ENCODE measurements around the gene HJURP.

DNA sequence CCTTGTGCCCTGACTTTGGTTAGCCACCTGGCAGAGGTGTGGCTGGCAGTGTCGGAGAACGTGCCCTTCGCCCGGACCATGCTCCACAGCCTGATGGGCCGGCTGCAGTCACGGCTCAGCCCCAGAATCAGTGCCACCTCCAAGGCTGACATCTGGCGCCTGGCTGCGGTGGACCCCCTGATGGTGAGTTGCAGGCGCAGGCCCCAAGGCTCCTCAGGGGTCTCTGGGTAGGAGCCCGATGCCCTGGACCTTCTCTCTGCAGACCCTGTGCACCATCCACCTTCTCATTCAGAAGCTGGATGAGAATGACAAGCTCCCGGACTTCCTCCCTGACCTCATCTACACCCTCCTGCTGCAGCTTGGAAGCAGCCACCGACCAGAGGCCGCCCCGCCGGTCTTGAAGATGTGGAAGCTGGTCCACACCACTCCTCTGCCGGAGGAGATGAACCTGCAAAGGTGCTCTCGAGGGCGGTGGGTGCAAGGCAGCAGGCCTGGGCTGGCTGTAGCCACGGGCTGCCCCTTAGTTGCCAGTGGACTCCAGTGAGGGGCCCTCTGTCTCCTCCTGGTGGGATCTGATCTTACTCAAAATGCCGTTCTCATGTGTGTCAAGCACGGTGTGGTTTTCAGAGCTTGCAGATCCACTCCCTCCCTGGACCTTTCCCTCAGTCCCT lies 32.1 kb downstream of the HJURP start:
- TF ChIP-seq, protein P1, sequence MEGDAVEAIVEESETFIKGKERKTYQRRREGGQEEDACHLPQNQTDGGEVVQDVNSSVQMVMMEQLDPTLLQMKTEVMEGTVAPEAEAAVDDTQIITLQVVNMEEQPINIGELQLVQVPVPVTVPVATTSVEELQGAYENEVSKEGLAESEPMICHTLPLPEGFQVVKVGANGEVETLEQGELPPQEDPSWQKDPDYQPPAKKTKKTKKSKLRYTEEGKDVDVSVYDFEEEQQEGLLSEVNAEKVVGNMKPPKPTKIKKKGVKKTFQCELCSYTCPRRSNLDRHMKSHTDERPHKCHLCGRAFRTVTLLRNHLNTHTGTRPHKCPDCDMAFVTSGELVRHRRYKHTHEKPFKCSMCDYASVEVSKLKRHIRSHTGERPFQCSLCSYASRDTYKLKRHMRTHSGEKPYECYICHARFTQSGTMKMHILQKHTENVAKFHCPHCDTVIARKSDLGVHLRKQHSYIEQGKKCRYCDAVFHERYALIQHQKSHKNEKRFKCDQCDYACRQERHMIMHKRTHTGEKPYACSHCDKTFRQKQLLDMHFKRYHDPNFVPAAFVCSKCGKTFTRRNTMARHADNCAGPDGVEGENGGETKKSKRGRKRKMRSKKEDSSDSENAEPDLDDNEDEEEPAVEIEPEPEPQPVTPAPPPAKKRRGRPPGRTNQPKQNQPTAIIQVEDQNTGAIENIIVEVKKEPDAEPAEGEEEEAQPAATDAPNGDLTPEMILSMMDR (IDR thresholded peaks at IDR 0.05; ENCODE audit: insufficient read depth, low read length), result no peak
- TF ChIP-seq GABPA (IDR thresholded peaks at IDR 0.05; ENCODE audit: low read depth) (no peak), POLR2AphosphoS5 (IDR thresholded peaks at IDR 0.05; ENCODE audit: low read depth) (no peak)
